Fibroblast of the aortic adventitia (primary cell): ENCODE results near the gene FBXW12. TPM values are rescaled to one million over a fixed set of nuclear protein-coding genes. Genes with fewer than 3 reads are reported as not detected.

Experiments
- DNase-seq: peaks from one replicate; pipeline ENCODE4 v3.0.0-alpha.2; 2010; ENCODE audit warnings: low read depth
- H3K4me3 ChIP-seq: 2 replicates; pipeline ENCODE4 v1.5.1; 2011; ENCODE audit warnings: low read depth, mild to moderate bottlenecking, control low read depth, low read length, moderate library complexity
- CTCF ChIP-seq: IDR thresholded peaks from 2 replicates; pipeline ENCODE4 v1.5.1; 2011; ENCODE audit warnings: mild to moderate bottlenecking, low read length, control low read depth, inconsistent platforms; ENCODE audit not compliant: insufficient read depth
- total RNA-seq: library from RNA; depleted of rRNA; stranded (reverse); fragments of >200 nt; gene quantifications from 2 replicates; pipeline ENCODE4 v1.2.3, GENCODE V29; 2012; ENCODE audit warnings: low replicate concordance

Gene FBXW12
- total RNA-seq, 1 donor, result 0.27 TPM

- no peak for TF ChIP-seq CTCF
- no peak overlapping the region for H3K4me3 ChIP-seq
- no peak for DNase-seq
Measured at GRCh38 chr3:48417529-48418108, 45.6 kb downstream of the FBXW12 start.

- H3K4me3 ChIP-seq, result no peak overlapping the region
- no peak for DNase-seq
- TF ChIP-seq CTCF, result no peak
Measured at GRCh38 chr3:48418140-48418539, 46.1 kb downstream of the FBXW12 start.

DNA sequence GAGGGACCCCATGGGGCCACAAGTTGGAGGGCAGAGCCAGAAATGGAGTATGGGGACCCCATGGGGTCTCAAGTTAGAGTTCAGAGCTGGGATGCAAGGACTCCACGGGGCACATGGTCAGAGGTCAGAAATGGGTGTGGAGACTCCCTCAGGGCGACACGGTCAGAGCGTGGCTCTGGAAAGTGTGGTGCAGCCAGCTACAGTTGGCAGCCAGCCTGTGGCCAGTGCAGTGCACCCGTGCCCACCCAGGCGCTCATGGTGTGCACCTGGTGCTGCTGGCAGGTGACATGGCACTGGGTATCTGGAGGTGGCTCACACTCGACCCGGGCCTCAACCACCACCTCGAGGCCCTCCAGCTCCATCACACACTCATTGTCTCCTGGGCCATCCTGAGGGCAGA, 46.6 kb downstream of the FBXW12 start:
- no peak for TF ChIP-seq CTCF
- no peak overlapping the region for H3K4me3 ChIP-seq
- no peak for DNase-seq

DNA sequence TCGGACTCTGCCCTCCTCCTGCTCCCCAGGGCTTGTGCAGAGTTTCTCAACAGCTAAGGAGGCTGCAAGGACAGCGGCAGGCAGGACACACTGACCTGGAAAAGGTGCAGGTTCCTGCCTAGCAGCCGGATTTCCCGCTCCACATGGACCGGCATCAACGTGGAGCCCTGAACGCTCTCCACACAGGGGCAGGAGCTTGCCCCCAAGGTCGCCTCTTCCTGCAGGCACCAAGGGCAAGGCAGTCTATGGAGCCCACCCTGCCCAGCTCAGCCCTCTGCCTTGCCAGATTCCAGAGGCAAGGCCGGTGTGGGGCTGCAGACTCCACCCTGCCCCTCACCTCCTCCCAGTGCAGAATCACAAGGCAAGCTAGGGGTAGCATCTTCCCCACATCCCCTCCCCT, 47.1 kb downstream of the FBXW12 start:
- no peak for TF ChIP-seq CTCF
- H3K4me3 ChIP-seq, result no peak overlapping the region
- DNase-seq, result no peak

- H3K4me3 ChIP-seq, result no peak overlapping the region
- no peak for DNase-seq
Measured at GRCh38 chr3:48419597-48419996, 47.6 kb downstream of the FBXW12 start.

DNA sequence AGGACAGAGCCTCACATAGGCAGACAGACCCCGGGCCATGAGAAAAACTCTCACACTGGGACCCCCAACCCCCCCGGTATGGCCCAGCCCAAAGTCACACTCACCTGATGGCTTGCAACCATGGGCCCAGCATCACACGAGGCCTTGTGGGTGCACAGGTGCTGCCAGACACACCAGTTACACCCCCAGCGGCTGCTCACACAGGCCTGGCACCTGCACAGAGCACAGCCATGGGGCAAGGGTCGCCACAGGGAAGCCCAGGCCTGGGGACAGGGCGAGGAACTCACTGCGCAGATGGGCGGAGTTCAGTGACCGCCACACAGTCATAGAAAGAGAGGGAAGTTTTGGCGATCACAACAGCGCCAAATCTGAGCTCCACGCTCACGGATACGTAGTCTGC, 48.5 kb downstream of the FBXW12 start:
- H3K4me3 ChIP-seq, result no peak overlapping the region
- TF ChIP-seq CTCF, result no peak
- no peak for DNase-seq

More at GRCh38 chr3:48419597-48419996, 47.6 kb downstream of the FBXW12 start:
- TF ChIP-seq CTCF, result no peak

DNA sequence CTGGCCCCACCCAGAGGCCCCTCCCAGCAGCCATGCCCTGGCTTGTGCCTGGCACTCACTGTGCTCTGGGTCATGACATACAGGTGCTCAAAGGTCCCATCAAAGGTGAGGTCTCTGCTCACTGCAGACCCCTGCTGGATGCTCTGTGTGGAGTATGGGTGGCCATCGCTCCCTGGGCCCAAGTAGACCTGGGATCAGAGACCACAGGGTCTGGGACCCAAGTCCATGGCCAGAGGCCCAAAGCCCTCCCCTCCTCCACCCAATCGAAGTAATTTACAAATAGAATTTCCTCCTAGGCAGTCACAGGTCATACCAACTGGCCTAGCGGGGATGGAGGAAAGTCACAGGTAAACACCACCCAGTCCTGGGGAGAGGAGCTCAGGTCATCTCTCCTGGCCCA, 50.3 kb downstream of the FBXW12 start:
- no peak for TF ChIP-seq CTCF
- no peak overlapping the region for H3K4me3 ChIP-seq
- DNase-seq, result no peak
